Measurements from ENCODE around the gene TOR1A. TPM values are rescaled to one million over a fixed set of nuclear protein-coding genes. Genes with fewer than 3 reads are reported as not detected.

Gene TOR1A
- total RNA-seq, 1 donor from 2014 or later, result 33.8 TPM

- H3K9me3 Mint-ChIP-seq, result no peaks in the 10 kb centered on the region
- peaks cover 8% of the 10 kb centered on the region for H3K4me1 Mint-ChIP-seq
- no peak for DNase-seq (ENCODE audit: low spot score in 2 of 2, unreplicated experiment in 2 of 2)
- no peak for TF ChIP-seq CTCF (IDR thresholded peaks at IDR 0.05; ENCODE audit: unreplicated experiment)
- peaks cover 14% of the 10 kb centered on the region for H3K36me3 Mint-ChIP-seq
- peak overlapping the region; percentile 73 for H3K27ac Mint-ChIP-seq
- H3K27me3 Mint-ChIP-seq (ENCODE audit: low read depth), result no peaks in the 10 kb centered on the region
- peak overlapping the region; percentile 76 for H3K4me3 Mint-ChIP-seq
Observed at GRCh38 chr9:129822898-129823541, 916 bp downstream of the TOR1A start.

GRCh38 chr9:129816501-129817435 lies 7.2 kb downstream of the TOR1A start:
- H3K9me3 Mint-ChIP-seq, result no peaks in the 10 kb centered on the region
- TF ChIP-seq CTCF (IDR thresholded peaks at IDR 0.05; ENCODE audit: unreplicated experiment), result no peak
- no peaks in the 10 kb centered on the region for H3K4me1 Mint-ChIP-seq
- H3K27me3 Mint-ChIP-seq (ENCODE audit: low read depth), result no peaks in the 10 kb centered on the region
- DNase-seq (ENCODE audit: low spot score in 2 of 2, unreplicated experiment in 2 of 2), result no peak
- no peak overlapping the region for H3K27ac Mint-ChIP-seq
- H3K4me3 Mint-ChIP-seq, result no peak overlapping the region
- peaks cover 30% of the 10 kb centered on the region for H3K36me3 Mint-ChIP-seq

- no peak overlapping the region for H3K4me3 Mint-ChIP-seq
- no peak for DNase-seq (ENCODE audit: low spot score in 2 of 2, unreplicated experiment in 2 of 2)
- no peaks in the 10 kb centered on the region for H3K9me3 Mint-ChIP-seq
- H3K4me1 Mint-ChIP-seq, result no peaks in the 10 kb centered on the region
- no peaks in the 10 kb centered on the region for H3K27me3 Mint-ChIP-seq (ENCODE audit: low read depth)
- TF ChIP-seq CTCF (IDR thresholded peaks at IDR 0.05; ENCODE audit: unreplicated experiment), result no peak
- H3K36me3 Mint-ChIP-seq, result peaks cover 33% of the 10 kb centered on the region
- no peak overlapping the region for H3K27ac Mint-ChIP-seq
Observed at GRCh38 chr9:129815278-129815677, 8.7 kb downstream of the TOR1A start.

- Mint-ChIP-seq H3K9me3 (no peaks in the 10 kb centered on the region), H3K4me1 (no peaks in the 10 kb centered on the region), H3K36me3 (peaks cover 37% of the 10 kb centered on the region), H3K4me3 (no peak overlapping the region), H3K27ac (no peak overlapping the region), H3K27me3 (ENCODE audit: low read depth) (no peaks in the 10 kb centered on the region)
- no peak for TF ChIP-seq CTCF (IDR thresholded peaks at IDR 0.05; ENCODE audit: unreplicated experiment)
- DNase-seq (ENCODE audit: low spot score in 2 of 2, unreplicated experiment in 2 of 2), result no peak
Observed at GRCh38 chr9:129814432-129815223, 9.3 kb downstream of the TOR1A start.

GRCh38 chr9:129813661-129814060 lies 10.3 kb downstream of the TOR1A start:
- no peak overlapping the region for H3K4me3 Mint-ChIP-seq
- no peaks in the 10 kb centered on the region for H3K4me1 Mint-ChIP-seq
- peaks cover 37% of the 10 kb centered on the region for H3K36me3 Mint-ChIP-seq
- no peaks in the 10 kb centered on the region for H3K9me3 Mint-ChIP-seq
- no peak overlapping the region for H3K27ac Mint-ChIP-seq
- no peak for TF ChIP-seq CTCF (IDR thresholded peaks at IDR 0.05; ENCODE audit: unreplicated experiment)
- DNase-seq (ENCODE audit: low spot score in 2 of 2, unreplicated experiment in 2 of 2), result no peak
- no peaks in the 10 kb centered on the region for H3K27me3 Mint-ChIP-seq (ENCODE audit: low read depth)
